Smooth muscle cell of bladder (primary cell): ENCODE results near the gene NECAB3. TPM values are rescaled to one million over a fixed set of nuclear protein-coding genes. Genes with fewer than 3 reads are reported as not detected.

ENCODE experiments used
- total RNA-seq: library from RNA; depleted of rRNA; stranded (reverse); fragments of >200 nt; gene quantifications from 2 replicates; pipeline ENCODE4 v1.2.3, GENCODE V29; 2014

NECAB3 gene, protein sequence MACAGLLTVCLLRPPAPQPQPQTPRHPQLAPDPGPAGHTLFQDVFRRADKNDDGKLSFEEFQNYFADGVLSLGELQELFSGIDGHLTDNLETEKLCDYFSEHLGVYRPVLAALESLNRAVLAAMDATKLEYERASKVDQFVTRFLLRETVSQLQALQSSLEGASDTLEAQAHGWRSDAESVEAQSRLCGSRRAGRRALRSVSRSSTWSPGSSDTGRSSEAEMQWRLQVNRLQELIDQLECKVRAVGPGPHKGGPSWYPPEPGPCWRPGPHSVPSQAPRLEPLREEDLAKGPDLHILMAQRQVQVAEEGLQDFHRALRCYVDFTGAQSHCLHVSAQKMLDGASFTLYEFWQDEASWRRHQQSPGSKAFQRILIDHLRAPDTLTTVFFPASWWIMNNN
- total RNA-seq, result 24.0 and 33.2 TPM in 2 replicates

DNA sequence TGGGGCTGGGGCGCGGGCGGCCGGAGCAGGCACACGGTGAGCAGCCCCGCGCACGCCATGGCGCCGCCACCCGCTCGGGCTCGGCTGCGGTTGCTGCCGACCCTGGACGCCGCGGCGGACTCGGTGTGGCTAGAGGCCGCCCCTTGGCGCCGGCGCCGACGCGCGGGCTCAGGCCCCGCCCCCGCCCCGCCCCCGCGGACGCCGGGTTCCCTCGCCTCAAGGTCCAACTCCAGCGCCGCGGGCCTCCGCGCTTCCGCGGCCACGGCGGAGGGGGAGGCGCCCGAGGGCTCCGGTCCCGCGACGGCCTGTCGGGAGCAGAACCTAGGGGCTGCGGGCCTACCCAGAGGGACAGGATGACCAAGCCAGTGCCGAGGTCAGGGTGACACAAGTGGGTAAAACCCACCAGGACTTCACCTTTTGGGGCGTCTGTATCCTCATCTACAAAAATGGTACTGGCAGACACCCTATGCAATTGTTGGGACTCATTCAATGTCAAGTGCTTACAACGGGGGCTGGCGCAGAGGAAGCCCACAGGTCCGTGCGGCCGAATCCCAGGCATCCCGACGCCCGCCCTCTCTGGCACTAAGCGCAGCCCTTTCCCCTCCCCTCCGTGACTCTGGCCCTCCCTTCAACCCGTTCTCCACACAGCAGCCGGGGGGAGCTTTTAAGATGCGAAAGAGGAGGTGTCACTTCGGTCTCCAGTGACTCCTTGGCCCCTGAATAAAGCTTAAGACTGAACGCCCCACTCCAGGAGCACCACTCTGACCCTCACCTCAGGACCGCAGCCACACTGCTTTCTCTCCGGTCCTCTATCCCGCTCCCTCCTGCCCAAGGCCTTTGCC, at the start of gene NECAB3:
TSS of gene NECAB3 (minus strand) at position 135 of the 842 bp plus-strand sequence. CDS start at position 59, 76 bp downstream.

DNA sequence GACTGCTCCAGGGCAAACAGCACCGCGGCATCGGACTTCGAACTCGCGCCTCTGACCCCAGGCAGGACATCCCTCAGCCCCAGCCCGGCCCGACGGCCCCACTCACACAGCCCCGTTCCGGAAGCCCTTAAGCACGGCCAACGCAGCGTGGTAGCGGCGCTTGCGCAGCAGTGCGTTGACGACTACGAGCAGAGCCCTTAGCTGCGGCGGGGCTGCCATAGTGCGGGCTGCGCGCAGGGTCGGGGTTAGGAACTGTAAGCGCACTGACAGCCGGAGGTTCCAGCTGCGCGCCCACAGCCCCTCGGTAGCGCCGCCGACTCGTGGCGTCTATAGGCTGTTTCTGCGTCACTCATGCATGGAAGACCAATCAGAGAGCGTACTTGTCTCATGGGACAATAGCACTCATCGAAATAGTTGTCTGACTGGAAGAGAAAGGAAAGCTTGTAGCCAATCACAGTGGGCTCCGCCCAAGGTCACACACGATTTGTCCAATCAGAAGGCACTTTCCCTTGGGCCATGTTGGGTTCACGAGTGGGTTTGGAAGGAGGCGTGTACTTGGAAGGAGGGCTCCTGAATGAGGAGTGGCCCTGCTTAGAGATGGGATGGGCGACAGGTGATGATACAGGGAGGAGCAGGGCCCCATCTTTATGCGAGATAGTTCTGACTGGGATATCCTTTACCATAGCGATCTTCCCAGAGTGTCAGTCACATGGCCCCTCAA, 45.9 kb upstream of the NECAB3 start, which contains the start of gene PXMP4:
TSS of gene PXMP4 (minus strand) at position 322 of the 721 bp plus-strand sequence. CDS start at position 219, 103 bp downstream.

DNA sequence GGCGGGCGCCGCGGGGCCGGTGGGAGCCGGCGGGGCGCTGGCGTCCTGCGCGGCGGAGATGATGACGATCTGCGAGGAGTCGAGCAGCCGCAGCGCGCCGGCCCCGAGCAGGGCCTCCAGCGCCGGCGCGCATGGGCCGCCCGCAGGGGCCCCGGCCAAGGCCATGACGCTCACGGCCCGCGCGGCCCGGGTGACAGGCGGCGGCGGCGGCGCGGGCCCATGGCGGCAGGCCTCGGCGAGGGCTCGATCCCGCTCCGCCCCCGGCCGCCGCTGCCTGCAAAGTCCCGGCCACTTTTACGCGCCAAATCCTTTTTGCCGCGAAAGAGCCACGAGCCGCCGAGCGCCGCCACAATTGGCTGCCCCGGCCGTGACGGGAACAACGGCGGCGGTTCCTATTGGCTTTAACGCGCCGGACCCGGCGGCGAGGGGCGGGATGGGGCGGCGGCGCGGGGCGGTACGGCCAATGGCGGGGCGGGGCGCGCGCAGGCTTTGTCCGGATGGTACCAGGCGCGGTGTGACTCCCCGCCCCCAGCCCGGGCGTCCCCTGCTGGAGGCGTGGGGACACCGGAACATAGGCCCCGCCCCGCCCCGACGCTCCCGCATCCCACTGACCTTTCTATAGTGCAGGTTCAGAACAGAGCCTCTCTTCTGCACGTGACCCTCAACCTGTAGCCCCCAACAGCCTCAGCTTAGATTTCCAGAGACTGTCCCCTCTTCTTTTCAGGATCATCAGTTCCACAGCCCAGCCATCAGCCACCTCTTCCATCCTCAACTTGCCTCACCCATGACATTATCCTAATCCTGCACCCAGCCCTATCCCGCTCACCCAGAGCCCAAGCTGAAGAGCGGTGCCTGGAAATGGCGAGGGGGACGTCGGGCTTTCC, 12.1 kb upstream of the NECAB3 start, which contains the start of gene E2F1:
TSS of gene E2F1 (minus strand) at position 286 of the 884 bp plus-strand sequence. CDS start at position 165, 121 bp downstream.

DNA sequence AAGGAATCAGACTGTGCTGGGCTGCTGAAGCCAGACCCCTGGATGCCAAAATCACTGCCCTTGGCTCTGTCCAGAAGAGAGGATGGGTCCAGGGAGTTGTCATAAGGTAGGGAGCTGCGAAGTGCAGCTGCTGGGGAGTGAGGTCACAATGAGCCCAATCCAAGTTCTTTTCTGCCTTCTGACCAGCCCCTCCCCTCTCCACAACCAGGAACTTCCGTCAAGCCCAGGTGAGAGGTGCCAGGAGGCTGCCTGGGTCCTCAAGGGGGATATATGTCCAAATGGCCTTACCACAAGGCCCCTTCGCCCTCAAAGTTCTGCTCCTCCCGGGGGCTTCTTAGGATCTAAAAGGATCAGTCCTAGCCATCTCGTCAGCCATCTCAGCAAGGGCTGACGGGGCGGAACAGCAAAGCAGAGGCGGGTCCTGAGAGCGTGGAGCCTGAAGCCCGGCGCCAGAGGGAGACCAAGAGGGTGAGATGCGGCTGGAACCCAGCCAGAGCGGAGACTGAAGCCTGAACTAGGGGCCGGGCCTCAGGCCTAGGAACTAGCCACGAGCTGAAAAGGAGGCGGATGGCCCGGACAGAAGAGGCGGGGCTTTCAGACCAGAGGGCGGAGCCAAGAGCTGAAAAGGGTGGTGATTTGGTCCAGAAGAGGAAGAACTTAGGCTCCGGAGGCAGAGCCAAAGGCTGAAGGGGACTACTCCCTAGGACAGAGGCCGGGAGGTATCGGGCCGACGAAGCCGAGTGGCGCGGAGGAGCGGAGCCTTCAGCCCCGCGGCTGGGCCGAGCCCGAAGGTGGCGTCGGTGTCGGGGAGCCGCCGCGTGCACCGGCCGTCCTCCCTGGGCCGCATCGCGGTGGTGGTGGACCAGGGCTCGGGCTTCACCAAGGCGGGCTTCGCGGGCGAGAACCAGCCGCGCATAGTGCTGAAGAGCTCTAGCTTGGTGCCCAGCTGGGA, 7.7 kb downstream of the NECAB3 start, which contains the start of gene ACTL10:
TSS of gene ACTL10 (plus strand) at position 651 of the 952 bp plus-strand sequence. CDS start 555 bp downstream, outside the sequence.

DNA sequence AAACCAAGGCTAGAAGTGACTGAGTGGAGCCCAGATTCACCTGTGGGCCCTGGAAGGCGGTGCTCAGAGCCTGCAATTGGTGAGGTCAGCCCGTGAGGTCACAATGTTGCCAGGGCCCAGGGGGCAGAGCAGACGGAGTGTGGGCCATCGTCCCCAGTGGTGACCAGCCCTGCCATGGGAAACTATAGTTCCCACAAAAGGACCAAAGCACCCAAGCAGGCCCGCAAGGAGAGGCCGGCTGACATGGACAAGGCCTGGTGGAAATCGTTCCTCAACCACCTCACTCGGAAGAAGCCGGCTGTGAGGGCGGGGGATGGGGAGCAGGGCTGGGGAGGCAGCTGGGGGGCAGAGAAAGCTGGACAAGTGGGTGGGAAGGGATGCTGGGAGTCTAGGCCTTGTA, 12.1 kb downstream of the NECAB3 start, which contains the start of gene C20orf144:
TSS of gene C20orf144 (plus strand) at position 156 of the 400 bp plus-strand sequence. CDS start at position 175, 19 bp downstream.

Other genes with a start within 250 kb of the NECAB3 start
- gene SNTA1, start 230.7 kb downstream of the NECAB3 start, total RNA-seq, result 24.6 and 24.9 TPM in 2 replicates
- gene CBFA2T2, start 184.3 kb downstream of the NECAB3 start, total RNA-seq, result 3.7 and 5.0 TPM in 2 replicates
- 0.09 and 0.14 TPM in 2 replicates for gene C20orf144, start 12.1 kb downstream of the NECAB3 start, total RNA-seq
- gene ACTL10, start 7.5 kb downstream of the NECAB3 start, total RNA-seq, result 1.3 and 1.9 TPM in 2 replicates
- 1.00 and 1.5 TPM in 2 replicates for gene E2F1, start 12.0 kb upstream of the NECAB3 start, total RNA-seq
- 5.4 and 5.7 TPM in 2 replicates for gene PXMP4, start 45.9 kb upstream of the NECAB3 start, total RNA-seq
- gene ZNF341, start 57.6 kb upstream of the NECAB3 start, total RNA-seq, result 0.85 and 1.1 TPM in 2 replicates
- gene CHMP4B, start 136.9 kb upstream of the NECAB3 start, total RNA-seq, result 28.4 and 51.2 TPM in 2 replicates